Tibial nerve (tissue), 4 donors: Measurements from ENCODE around the gene FTSJ3.
A peak's percentile ranks its signal among the peaks of the same experiment; 100 is the strongest.

ENCODE experiments used
- CTCF ChIP-seq, 5 experiments: fragments of 200-600 bp in 3 of 5; fragments of 450-650 bp in 2 of 5; sonication (generic) in 3 of 5; IDR thresholded peaks; one replicate each; pipeline ENCODE4 v1.5.1; 2016 to 2019; ENCODE audit warnings: antibody characterized with exemption in 5 of 5, mild to moderate bottlenecking in 3 of 5, moderate library complexity in 2 of 5
- EP300 ChIP-seq, 2 donors: sonication (generic); formaldehyde crosslinking; IDR thresholded peaks; one replicate each; pipeline ENCODE4 v1.6.1; 2017; ENCODE audit warnings: antibody characterized with exemption in 2 of 2, mild to moderate bottlenecking in 1 of 2
- POLR2A ChIP-seq, 2 donors: fragments of 450-650 bp; IDR thresholded peaks; one replicate each; pipeline ENCODE4 v1.6.1; 2017; ENCODE audit warnings: antibody characterized with exemption in 2 of 2, mild to moderate bottlenecking in 2 of 2, moderate library complexity in 2 of 2

DNA sequence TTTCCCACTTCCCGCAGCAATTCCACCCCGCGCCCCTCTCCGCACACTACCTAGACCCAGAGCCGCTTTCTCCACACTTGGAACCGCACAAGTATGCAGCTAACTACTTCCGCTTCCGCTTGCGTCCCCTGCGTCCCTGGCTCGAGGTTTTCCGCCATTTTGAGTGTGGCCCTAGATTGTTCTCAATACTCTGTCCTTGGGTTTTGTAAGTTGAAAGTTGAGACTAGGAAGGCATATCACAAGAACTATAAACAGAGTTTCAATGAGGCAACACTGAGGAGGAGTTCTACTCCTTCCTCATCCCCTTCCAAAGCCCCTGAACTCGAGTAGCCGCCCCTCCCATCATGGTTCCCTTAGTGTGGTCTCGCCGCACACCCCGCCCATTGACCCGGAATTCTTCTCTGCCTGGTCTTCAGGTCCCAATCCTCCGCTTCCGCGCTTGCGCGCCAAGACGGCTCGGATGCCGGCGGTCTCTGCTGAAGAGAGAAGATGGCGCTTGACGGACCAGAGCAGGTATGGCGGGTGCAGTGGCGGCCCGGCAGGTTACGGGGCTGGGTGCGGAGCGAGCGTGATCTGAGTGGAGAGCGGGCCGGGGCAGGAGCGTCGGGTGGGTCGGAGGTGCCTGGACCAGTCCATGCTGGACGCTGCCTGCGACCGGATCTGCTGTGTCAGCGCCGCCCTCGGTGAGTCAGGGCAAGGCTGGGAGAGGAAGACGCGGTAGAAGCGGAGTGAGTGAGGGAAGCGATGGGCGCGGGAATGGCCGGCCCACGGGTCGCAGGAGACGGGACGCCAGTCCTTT lies at the start of gene FTSJ3, which contains the start of gene PSMC5:
- TF ChIP-seq CTCF (IDR thresholded peaks at IDR 0.05): peak in 4 of 5 experiments; percentile 33 to 72 (median 52)
- peak; percentile 44 to 75 for TF ChIP-seq POLR2A (IDR thresholded peaks at IDR 0.05)
- TF ChIP-seq EP300 (IDR thresholded peaks at IDR 0.05): peak; percentile 51 to 99
